NB4 (cell line): ENCODE measurements around the gene SRPK1.

Experiments
- CTCF ChIP-seq: IDR thresholded peaks from one replicate; pipeline ENCODE4 v1.5.1; 2012; ENCODE audit warnings: low read depth, low read length
- MAX ChIP-seq: IDR thresholded peaks from 2 replicates; pipeline ENCODE4 v1.6.1; 2011; ENCODE audit warnings: low read depth, low read length
- MYC ChIP-seq: IDR thresholded peaks from 2 replicates; pipeline ENCODE4 v1.6.1; 2011; ENCODE audit warnings: low read depth, low read length
- POLR2A ChIP-seq: IDR thresholded peaks from 2 replicates; pipeline ENCODE4 v1.6.1; 2011; ENCODE audit warnings: mild to moderate bottlenecking; ENCODE audit not compliant: insufficient read length; ENCODE audit errors: extremely low read depth

- TF ChIP-seq CTCF (no peak), POLR2A (no peak), MYC (no peak), MAX (no peak)
Measured at GRCh38 chr6:35831257-35832007, 89.5 kb downstream of the SRPK1 start.
